Stimulated activated naive CD8-positive, alpha-beta T cell treated with anti-CD3 and anti-CD28 coated beads, Interleukin-15, Interleukin-2, amounts not matched to agents 100 U/mL and 50 U/mL, for 24 hours (primary cell): ENCODE data around the gene SMAD1.

Source experiments
- ATAC-seq: fragments of 150-1000 bp; cut with Tn5 transposase; one replicate; pipeline ENCODE4 v1.10.0; 2021
- DNase-seq: peaks from one replicate; pipeline ENCODE4 v3.0.0; 2021

SMAD1 gene

DNA sequence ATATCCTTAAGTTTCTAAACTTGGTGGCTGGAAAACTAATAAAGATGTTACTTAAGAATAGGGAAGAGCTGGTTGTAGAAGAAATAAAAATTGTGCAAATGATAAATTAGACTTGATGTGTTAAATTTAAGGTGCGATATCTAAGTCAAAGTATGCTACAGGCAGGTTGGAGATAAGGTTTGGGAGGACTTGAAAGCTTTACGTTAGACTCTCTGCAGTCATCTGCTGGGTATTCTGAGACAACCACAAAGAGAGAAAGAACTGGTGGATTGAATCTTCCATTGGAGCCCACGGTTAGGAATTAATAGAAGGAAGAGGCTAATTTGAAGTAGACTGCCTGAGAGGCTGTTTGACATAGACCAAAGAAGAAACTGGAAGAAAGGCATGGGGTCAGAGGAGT is 7.9 kb downstream of the SMAD1 start:
- DNase-seq (no peak), ATAC-seq (no peak)

DNA sequence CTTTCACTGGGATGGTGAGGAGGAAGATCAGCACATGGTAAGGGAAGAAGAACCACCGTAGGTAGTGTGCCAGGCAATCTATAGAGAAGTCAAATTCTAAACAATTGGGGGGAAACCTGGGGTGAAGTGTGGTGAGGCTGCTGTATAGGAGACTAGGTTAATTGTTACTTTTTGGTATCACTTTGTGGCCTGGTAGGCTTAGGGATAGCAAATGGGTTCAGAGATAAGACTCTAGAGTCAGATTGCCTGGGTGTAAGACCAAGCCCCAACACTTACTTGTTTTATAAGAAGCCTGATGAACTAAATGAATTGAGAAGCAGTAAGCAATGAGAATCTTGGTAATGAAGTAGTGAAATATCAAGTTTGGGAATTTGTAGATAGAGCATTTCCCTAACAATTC is 8.7 kb downstream of the SMAD1 start:
- no peak for ATAC-seq
- no peak for DNase-seq

DNA sequence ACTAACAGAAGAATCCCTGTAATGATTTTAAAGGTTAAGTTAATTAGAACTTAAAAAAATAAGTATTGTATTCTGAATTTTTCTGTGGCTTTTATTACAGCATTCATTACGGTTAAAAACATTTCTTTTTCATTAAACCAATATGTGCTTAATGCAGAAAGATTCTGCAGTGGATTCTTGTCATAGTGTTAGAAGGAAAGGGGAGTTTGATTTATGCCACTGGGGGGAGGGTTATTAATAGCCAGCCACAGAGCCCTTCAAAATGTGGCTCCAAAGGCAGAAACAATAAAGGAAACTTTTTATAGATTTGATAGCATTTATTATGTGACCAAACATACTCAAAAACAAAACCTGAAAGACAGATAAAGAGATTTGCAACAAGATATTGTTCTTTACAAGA is 9.1 kb downstream of the SMAD1 start:
- DNase-seq (no peak), ATAC-seq (no peak)

DNA sequence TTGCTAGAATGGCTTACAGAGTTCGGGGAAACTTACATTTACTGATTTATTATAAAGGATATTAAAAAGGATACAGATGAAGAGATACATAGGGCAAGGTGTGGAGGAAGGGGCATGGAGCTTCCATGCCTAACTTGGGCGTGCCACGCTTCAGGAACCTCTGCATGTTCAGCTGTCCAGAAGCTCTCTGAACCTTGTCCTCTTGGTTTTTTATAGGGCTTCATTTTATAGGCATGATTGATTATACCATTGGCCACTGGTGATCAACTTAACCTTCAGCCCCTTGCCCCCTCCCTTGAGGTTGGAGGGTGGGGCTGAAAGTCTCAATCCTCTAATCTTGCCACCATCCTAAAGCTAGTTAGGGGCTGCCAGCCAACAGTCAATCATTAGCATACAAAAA is 10.7 kb downstream of the SMAD1 start:
- DNase-seq: no peak
- ATAC-seq: no peak

DNA sequence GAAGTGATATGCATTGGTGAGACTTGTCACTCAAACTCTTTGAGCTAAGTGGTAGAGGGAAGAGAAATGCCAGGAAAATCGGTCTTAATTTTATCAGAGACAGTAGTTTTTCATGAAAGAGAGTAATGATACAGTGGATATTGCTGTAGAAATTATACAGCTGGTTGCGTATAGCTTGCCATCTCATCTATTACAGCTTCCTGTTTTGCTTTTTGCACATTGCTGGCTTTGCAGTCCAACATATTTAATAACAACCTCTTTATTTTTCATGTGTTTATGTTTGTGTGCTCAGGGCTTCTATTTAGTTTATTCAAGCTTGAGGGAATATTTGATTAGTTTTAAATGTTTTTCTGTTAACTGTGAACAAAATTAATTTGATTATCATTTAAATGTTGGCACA is 11.5 kb downstream of the SMAD1 start:
- DNase-seq: no peak
- no peak for ATAC-seq

DNA sequence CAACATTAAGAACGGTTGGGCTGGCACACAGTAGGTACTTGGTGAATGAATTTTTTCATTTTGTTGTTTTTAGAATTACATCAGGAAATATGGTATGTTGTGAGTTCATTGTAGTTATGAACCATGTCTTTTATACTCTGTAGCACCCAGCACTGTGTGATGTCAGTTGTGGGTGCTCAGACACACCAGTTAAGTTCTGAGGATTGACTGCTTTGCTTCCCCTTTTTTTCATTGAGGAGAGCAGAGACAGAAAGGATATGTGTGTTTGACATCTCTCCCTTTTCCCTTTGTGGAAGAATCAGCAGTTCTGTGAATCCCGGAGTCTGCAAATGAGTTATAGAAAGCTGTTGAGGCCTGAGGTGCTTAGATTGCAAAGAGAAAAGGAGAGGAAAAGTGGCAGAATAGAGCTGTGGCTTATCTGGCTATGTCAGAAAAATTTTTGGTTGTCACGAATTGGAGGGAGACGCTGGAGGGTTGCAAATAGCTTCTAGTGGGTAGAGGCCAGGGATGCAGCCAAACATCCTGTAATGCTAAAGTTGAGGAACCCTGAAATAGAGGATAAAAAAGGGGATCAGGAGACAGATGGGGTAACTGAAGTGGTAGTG is 13.1 kb downstream of the SMAD1 start:
- no peak for ATAC-seq
- no peak for DNase-seq

DNA sequence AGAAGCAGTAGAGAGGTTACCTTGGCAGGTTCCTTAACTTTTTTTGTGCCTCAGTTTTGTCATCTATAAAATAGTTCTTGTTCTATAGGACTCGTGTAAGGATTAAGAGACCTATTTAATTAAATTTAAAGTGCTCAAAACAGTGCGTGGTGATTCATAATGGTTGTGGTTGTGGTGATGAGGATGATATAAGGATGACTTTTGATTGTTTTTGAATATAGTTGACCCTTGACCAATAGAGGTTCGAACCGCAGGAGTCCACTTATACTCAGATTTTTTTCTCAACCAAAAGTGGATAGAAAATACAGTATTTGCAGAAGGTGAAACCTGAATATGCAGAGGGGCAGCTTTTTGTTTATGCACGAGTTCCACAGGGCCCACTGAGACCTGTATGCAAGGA is 14.6 kb downstream of the SMAD1 start:
- ATAC-seq: no peak

DNA sequence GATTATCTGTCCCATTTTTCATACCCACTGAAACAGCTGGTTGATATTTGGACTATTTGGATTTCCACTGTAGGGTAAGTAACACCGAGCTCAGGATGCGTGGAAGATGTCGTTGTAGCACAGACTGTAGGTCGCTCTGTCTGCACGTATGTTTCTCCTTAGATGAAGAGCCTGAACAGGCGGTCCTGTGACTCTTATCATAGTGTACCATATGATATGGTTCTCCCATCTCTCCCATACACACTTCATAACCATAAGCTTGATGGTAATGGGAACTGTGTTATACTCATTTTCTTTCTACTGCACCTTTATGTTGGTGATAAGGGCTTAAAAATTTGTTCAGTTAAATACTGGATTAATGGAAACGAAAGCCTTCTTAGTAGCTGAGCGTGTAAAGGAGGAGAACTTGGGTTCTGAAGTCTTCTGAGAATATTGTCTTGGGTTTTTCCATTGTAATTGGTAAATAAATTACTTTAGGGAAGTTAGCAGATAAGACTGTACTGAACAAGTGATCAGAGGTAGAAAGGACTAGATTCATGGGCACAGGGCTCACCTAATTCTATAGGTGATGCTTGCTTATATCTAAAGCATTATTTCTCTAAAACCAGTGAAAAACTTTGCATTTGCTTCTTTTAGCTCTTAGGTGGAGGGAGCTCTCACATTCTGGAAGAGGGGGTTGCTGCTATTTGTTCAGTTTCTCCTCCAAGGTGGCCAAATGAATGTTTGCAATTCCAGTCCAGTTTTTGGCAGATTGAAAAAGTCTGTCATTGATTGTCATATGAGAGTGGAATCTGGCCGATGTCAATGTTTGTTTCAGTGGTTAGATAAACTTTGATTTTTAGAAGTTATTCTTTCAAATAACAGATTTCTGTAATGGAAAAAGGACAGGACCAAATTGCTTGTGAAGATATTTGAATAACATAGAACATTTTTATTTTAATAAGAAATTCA is 15.8 kb downstream of the SMAD1 start:
- DNase-seq (no peak), ATAC-seq (no peak)

More for the DNA sequence above, 14.6 kb downstream of the SMAD1 start:
- no peak for DNase-seq

DNA sequence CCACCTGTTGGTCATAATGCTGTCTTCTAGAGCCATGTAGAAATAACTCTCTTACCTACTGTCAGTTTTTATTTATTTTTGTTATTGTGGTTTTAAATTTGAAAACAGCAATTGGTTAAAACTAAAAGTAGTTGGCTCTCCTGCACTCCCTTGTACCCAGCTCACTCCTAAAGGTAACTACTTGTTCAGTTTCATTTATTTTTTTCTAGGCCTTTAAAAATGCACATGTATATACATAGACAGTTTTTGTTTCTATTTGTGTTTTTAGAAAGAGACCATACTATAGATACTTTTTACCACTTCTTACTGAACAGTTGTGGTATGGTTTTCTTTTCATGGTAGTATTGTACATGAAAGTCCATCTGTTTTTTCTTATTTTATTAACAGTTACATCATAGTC is 16.8 kb downstream of the SMAD1 start:
- ATAC-seq: no peak
- no peak for DNase-seq

DNA sequence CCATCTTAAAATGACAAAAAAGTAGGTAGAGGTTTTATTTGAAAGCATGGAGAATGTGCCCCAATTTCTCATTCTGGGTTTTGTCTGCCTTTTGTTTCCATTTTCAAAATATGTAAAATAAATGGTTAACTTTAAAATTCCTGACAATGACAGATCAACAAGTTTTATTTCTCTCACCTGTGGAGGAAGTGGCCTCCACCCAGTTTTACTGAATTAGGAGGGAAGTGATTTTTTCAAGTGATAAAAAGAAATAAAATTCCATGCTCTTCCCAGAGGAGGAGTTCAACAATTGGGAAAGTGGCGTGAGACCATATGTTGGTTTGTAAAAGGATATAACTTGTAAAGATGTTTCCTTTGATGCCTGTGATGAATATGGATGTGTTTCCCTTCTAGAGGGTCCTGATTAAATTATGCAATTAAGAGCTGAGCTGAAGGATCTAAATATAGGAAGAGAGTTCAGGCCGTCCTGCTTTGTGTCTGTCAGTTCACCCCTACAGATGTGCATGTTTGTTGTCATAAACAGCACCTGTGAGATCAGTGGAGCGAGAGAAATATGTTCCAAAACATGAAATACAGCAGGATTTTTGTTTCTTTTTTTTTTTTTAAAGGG is 19.5 kb downstream of the SMAD1 start:
- ATAC-seq (no peak), DNase-seq (no peak)

DNA sequence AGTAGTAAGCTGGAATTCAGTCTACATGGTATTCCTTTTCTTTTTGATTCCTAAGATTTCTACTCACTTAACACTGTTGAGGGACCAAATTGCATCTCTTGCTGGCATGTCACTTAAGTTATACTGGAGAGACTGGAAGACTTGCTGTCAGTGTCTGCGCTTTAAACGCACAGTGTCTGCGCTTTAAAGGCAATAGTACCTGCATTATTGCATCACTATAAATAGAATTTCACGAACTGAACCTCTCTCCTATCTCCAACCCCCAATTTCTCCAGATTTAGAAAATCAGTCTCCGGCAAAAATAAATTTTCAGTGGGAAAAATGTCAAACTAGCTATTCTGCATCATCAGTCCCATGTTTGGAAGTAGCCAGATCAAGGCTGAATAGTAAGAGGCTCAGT is 21.2 kb downstream of the SMAD1 start:
- no peak for ATAC-seq
- DNase-seq: no peak

DNA sequence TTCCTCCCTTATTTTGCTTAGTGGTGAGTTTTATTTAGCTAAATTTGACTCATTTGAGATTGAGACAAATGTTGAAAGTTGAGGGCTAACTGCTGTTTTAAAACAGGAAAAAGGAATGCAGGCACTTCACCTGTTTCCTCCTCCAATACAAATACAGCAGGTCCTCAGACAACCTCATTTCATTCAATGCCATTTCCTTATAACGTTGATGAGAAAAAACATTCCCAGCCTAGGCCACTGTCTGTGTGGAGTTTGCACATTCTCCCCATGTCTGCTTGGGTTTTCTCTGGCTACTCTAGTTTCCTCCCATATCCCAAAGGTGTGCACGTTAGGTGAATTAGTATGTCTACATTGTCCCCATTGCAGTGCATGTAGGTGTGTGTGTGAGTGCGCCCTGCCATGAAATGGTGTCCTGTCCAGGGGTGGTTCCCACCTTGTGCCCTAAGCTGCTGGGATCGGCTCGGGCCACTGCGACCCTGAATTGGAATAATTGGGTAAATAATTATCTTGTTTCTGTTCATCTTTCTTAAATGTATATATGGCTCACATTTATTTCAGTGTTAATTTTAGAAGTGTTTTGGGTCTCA is 21.9 kb downstream of the SMAD1 start:
- DNase-seq (no peak), ATAC-seq (no peak)

DNA sequence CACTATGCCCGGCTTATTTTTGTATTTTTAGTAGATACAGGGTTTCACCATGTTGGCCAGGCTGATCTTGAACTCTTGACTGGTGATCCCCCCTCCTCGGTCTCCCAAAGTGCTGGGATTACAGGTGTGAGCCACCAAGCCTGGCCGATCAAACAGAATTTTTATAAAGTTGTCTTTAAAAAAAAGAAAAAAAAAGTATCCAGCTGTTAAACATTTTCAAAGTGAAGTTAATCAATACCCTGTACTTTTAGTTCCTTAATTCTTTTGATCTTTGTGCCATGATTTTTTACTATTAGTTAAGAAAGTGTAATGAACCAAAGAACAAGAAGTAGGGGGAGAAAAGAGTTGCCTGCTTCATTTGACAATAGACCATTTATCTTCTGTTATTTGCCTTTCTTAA is 24.3 kb downstream of the SMAD1 start:
- DNase-seq: no peak
- ATAC-seq: no peak

DNA sequence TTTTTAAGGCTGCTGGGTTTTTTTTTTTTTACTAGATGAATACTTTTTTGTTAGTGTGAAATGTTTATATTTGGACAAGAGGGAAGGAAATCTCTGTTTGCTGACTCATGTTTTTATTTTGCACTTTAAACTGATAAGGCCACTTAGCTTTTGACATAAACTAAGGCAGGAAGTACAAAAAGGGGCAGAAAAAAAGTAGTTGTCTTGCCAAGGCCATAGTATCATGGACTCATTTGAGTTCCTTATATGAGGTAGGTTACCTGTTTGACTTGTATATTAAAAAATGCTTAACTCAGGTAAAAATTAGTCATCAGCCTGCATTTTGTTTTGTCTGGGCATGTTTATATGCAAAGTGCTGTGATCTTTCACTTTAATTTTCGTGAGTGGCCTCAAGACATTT is 26.0 kb downstream of the SMAD1 start:
- ATAC-seq (no peak), DNase-seq (no peak)

DNA sequence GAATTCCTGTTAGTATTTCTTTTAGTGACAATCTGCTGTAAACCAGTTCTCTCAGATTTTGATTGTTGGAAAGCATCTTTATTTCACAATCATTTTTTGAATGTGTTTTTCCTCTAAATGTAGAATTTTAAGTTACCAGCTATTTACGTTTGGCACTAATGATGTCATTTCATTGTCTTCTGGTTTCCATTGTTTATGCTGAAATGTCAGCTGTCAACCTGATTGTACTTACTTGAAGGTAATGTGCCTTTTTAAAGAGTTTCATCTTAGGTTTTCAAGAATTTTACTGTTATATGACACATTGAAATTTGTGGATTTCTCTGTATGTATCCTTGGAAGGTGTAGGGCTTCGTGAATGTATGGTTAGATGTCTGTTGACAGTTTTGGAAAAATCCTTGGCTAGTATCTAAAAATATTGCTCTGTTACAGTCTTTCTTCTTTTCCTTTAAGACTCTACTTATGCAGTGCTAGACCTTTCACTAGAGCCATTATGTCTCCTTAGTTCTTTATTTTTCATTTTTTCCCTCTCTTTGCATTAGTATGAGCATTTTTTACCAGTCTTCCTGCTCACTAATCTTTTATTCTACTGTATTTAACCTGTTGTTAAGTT is 30.4 kb downstream of the SMAD1 start:
- DNase-seq: no peak
- ATAC-seq: no peak

DNA sequence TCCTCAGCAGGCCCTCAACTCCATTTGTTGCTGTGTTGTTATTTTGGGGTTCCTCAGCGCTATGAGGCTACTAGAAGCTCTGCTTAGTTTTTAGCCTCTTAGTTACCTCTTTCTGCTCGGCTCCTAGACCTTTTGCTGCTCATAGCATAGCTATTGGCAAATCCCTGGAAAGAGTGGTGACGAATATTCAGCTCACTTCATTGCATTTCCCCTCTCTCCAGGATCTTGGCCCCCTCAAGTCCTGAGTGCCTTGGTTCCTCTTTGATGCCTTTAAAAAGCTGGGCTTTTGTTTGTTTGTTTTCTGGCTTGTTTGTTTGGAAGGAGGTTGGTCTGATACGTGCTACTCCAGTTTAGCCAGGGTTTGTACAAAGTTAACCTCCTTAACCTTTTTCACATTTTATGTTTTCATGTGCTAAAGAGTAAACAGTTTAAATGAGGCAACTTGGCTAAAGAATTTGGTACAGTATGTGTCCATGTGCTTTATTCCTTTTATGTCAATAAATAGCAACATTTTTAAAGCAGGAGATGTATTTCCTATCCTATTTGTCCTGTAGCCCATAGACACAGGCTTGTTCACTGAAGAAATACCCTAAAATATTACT is 31.5 kb downstream of the SMAD1 start:
- no peak for ATAC-seq
- no peak for DNase-seq

DNA sequence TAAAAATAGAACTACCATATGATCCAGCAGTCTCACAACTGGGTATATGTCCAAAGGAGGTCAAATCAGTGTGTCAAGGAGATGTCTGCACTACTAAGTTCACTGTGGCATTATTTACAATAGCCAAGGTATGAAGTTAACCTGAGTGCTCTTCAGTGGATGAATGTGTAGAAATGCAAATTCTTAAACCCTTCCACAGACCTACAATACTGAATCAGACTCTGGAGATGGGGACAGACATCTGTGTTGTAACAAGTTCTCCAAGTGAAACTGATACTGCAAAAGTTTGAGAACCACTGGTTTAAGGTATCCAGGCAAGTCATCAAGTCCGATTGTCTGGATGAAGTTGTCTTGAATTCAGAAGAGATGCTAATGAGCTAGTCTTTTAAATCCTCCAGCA is 38.5 kb downstream of the SMAD1 start:
- DNase-seq (no peak), ATAC-seq (no peak)

DNA sequence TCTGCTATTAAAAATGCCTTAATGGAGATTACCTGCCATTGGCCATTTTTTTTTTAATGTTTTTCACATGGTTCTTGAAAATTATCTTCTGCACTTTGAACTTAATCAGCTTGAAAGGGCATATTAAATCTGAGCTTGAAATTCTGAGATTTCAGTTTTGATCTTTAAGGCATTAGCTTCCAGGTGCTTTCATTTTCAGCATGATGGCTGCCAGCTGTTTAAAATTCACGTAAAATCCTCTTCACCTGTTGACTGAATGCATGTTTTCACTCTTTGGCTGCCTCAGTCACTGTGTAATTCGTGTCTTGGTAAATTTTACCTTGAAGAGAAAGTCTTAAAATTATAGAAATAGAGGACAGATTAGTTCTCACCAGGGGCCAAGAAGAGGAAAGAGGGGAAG is 39.6 kb downstream of the SMAD1 start:
- DNase-seq: no peak
- ATAC-seq: no peak

DNA sequence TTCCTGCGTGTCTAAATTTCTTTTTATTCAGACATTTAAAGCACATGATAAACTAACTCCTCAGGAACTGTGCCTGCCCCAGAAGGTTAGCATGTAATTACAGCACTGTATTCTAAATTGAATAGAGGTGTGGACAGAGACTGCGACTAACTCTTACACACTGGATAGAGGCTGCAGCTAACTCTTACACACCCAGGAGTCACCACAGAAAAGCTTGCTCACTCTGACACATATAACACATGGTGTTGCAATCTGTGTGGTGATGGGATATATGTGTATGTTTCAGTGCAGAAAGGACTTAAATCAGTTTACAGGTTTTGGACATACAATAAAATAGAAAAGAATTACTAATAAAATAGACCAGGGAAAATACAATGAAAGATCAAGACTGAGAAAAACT is 41.5 kb downstream of the SMAD1 start:
- DNase-seq (no peak), ATAC-seq (no peak)

DNA sequence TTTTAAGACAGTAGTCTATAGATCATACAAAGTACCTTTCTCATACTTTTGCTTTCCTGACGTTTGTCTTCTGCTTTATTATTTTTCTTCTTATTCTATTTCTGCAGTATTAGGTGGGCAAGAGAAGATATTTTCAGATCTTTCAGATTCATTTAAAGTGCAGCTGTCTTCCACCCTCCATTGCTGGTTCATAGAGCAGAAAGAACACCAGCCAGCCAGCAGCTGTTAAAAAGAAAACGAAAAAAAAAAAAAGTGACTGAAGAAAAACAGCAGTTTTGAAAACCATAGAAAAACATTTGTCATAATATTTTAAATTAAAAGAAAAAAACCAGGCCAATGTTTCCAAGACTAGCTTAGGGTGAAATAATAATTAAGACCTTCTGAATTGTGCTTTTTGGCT is 42.9 kb downstream of the SMAD1 start:
- DNase-seq (no peak), ATAC-seq (no peak)

DNA sequence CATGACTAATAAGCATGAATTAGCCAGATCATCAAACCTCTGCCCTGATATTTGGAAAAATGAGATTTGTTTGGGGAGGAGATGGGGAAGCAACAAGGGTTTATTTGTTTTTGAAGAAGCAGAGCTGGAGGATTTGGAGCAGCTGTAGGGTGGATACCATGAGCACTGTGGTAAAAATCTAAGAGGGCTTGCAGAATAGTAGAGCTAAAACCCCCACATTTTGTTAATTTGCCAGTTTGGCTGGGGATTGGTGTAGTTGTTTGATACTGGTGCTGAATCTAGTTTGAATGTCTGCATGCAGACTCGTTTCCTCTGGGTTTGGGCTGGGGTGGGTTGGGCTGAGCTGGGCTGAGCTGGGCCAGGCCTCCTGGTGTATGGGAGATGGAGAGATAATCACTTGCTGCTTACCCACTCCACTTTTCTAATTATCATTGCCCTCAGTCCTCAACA is 43.7 kb downstream of the SMAD1 start:
- DNase-seq (no peak), ATAC-seq (no peak)

DNA sequence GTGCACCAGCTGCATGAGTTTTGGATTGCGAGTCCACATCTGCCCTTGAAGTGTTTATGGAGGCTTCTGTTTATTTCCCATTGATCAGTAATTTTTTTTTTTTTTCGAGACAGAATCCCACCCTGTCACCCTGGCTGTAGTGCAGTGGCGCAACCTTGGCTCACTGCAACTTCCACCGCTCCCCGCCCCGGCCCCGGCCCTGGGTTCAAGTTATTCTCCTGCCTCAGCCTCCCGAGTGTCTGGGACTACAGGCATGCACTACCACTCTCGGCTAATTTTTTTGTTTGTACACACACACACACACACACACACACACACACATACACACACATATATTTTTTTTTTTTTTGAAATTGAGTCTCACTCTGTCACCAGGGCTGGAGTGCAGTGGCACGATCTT is 46.1 kb downstream of the SMAD1 start:
- no peak for DNase-seq
- ATAC-seq: no peak
